PC-3 (cell line): ENCODE data around the gene MAST4. TPM values are rescaled to one million over a fixed set of nuclear protein-coding genes. Genes with fewer than 3 reads are reported as not detected.

Experiments
- ATAC-seq: fragments of 200-7000 bp; cut with Tn5 transposase; 2 replicates; pipeline ENCODE4 v1.9.1; 2020; ENCODE audit warnings: mild to moderate bottlenecking, moderate library complexity
- BruUV-seq: library from RNA; stranded (reverse); fragments of 400-500 nt; replicated peaks from 2 replicates; lab custom pipeline; 2021; lab: Mats Ljungman, UMichigan
- CTCF ChIA-PET: fragments of 300-600 bp; sonication (Branson Sonifier 250); formaldehyde crosslinking; loops from one replicate; lab custom pipeline; 2022; ENCODE audit warnings: antibody characterized with exemption; lab: Charles Lee
- POLR2A ChIA-PET: fragments of 300-600 bp; sonication (Branson Sonifier 250); formaldehyde crosslinking; loops from one replicate; lab custom pipeline; 2022; ENCODE audit warnings: antibody characterized with exemption; ENCODE audit not compliant: unreplicated experiment; lab: Charles Lee
- DNase-seq: peaks from one replicate; pipeline ENCODE4 v3.0.0-alpha.2; 2015
- H2AFZ ChIP-seq: fragments of 300-600 bp; sonication (generic); 2 replicates; pipeline ENCODE4 v1.6.0; 2016; ENCODE audit warnings: antibody characterized with exemption, low read length
- H3F3A ChIP-seq: fragments of 300-600 bp; sonication (generic); one replicate; pipeline ENCODE4 v1.6.0; 2017; ENCODE audit warnings: antibody characterized with exemption, low read length, control low read depth, mild to moderate bottlenecking; ENCODE audit not compliant: unreplicated experiment
- H3K27ac ChIP-seq: fragments of 300-600 bp; sonication (generic); 2 replicates; pipeline ENCODE4 v1.5.1; 2016; ENCODE audit warnings: mild to moderate bottlenecking, low read length
- H3K27me3 ChIP-seq: fragments of 300-600 bp; sonication (generic); 2 replicates; pipeline ENCODE4 v1.6.1; 2016; ENCODE audit warnings: low read length, mixed read lengths
- H3K36me3 ChIP-seq: fragments of 300-600 bp; sonication (generic); 2 replicates; pipeline ENCODE4 v1.6.1; 2016; ENCODE audit warnings: low read depth, mixed run types, low read length, mixed read lengths
- H3K4me1 ChIP-seq: fragments of 300-600 bp; sonication (generic); 2 replicates; pipeline ENCODE4 v1.5.1; 2016; ENCODE audit warnings: low read length; ENCODE audit not compliant: insufficient read depth
- H3K4me2 ChIP-seq: fragments of 300-600 bp; sonication (generic); 2 replicates; pipeline ENCODE4 v1.6.0; 2016; ENCODE audit warnings: low read length
- H3K4me3 ChIP-seq: fragments of 300-600 bp; sonication (generic); 2 replicates; pipeline ENCODE4 v1.5.1; 2016; ENCODE audit warnings: mild to moderate bottlenecking, low read length, mixed read lengths
- H3K79me2 ChIP-seq: fragments of 300-600 bp; sonication (generic); 2 replicates; pipeline ENCODE4 v1.6.1; 2017; ENCODE audit warnings: low read length, mixed read lengths
- H3K9ac ChIP-seq: fragments of 300-600 bp; sonication (generic); 2 replicates; pipeline ENCODE4 v1.6.0; 2016; ENCODE audit warnings: mild to moderate bottlenecking, low read length
- H3K9me2 ChIP-seq: fragments of 300-600 bp; sonication (generic); replicated peaks from 2 replicates; pipeline ENCODE4 v1.6.1; 2016; ENCODE audit warnings: mixed run types, low read length, mixed read lengths
- H3K9me3 ChIP-seq: fragments of 300-600 bp; sonication (generic); 2 replicates; pipeline ENCODE4 v1.6.1; 2016; ENCODE audit warnings: low read length, mixed read lengths
- H4K20me1 ChIP-seq: fragments of 300-600 bp; sonication (generic); 2 replicates; pipeline ENCODE4 v1.6.1; 2016; ENCODE audit warnings: low read length, mixed read lengths
- CTCF ChIP-seq: fragments of 300-600 bp; sonication (generic); conservative IDR thresholded peaks from 2 replicates; pipeline ENCODE4 v1.5.1; 2017; ENCODE audit warnings: antibody characterized with exemption, low read depth, mild to moderate bottlenecking, low read length
- EZH2 ChIP-seq: fragments of 300-600 bp; sonication (generic); IDR thresholded peaks from one replicate; pipeline ENCODE4 v1.6.1; 2017; ENCODE audit warnings: antibody characterized with exemption, mild to moderate bottlenecking, low read length; ENCODE audit not compliant: unreplicated experiment
- EZH2phosphoT487 ChIP-seq: fragments of 300-600 bp; sonication (generic); IDR thresholded peaks from 2 replicates; pipeline ENCODE4 v1.6.1; 2018; ENCODE audit warnings: mild to moderate bottlenecking, antibody characterized with exemption, low read length, borderline replicate concordance
- intact Hi-C: fragments of 100-400 bp; cut with micrococcal nuclease; formaldehyde crosslinking; loops from 2 replicates; pipeline ENCODE4 v1.9.0; 2023
- total RNA-seq: library from RNA; depleted of rRNA; stranded (reverse); fragments of >200 nt; gene quantifications from 2 replicates; pipeline ENCODE4 v1.2.3, GENCODE V29; 2014

The MAST4 gene
- total RNA-seq, 1 experiment from 2014 or later: 7.9 TPM

- H3K79me2 ChIP-seq: no peaks in the 10 kb centered on the region
- BruUV-seq: no TSS peak
- DNase-seq (no peak), ATAC-seq (no peak)
- CTCF ChIA-PET: no interaction called here
- no peak overlapping the region for H3K4me2 ChIP-seq
- TF ChIP-seq EZH2phosphoT487 (no peak), EZH2 (no peak), CTCF (no peak)
- H3K4me1 ChIP-seq: no peaks in the 10 kb centered on the region
- intact Hi-C loops: no loop called here
- H3K9me2 ChIP-seq: no peaks in the 10 kb centered on the region
- POLR2A ChIA-PET: no interaction called here
- H3K4me3 ChIP-seq: no peak overlapping the region
- no peaks in the 10 kb centered on the region for H3K9me3 ChIP-seq
- no peaks in the 10 kb centered on the region for H3F3A ChIP-seq
- no peak overlapping the region for H3K9ac ChIP-seq
- H3K36me3 ChIP-seq: no peaks in the 10 kb centered on the region
- no peaks in the 10 kb centered on the region for H4K20me1 ChIP-seq
- no peak overlapping the region for H3K27ac ChIP-seq
- no peaks in the 10 kb centered on the region for H3K27me3 ChIP-seq
- no peak overlapping the region for H2AFZ ChIP-seq
These were observed 41.8 kb downstream of the MAST4 start for GRCh38 chr5:66637994-66638393.

- Histone ChIP-seq H3K9ac (no peak overlapping the region), H2AFZ (no peak overlapping the region), H3K4me3 (no peak overlapping the region), H3K79me2 (no peaks in the 10 kb centered on the region), H4K20me1 (no peaks in the 10 kb centered on the region), H3K27me3 (no peaks in the 10 kb centered on the region), H3K36me3 (no peaks in the 10 kb centered on the region), H3K4me1 (no peaks in the 10 kb centered on the region), H3K4me2 (no peak overlapping the region), H3F3A (no peaks in the 10 kb centered on the region), H3K9me3 (no peaks in the 10 kb centered on the region), H3K9me2 (no peaks in the 10 kb centered on the region), H3K27ac (no peak overlapping the region)
- intact Hi-C loops: no loop called here
- CTCF ChIA-PET: no interaction called here
- no peak for ATAC-seq
- DNase-seq: no peak
- BruUV-seq: no TSS peak
- POLR2A ChIA-PET: no interaction called here
- no peak for TF ChIP-seq EZH2phosphoT487
- TF ChIP-seq EZH2: no peak
- no peak for TF ChIP-seq CTCF
These were observed 42.8 kb downstream of the MAST4 start for GRCh38 chr5:66639037-66639436.

GRCh38 chr5:66642538-66642937 is 46.3 kb downstream of the MAST4 start:
- intact Hi-C loops: no loop called here
- POLR2A ChIA-PET: no interaction called here
- no peaks in the 10 kb centered on the region for H3K9me2 ChIP-seq

More at GRCh38 chr5:66642538-66642937, 46.3 kb downstream of the MAST4 start:
- H3F3A ChIP-seq: no peaks in the 10 kb centered on the region
- no peak overlapping the region for H3K4me3 ChIP-seq
- H3K4me2 ChIP-seq: no peak overlapping the region
- H3K36me3 ChIP-seq: no peaks in the 10 kb centered on the region
- no peak for ATAC-seq
- H4K20me1 ChIP-seq: no peaks in the 10 kb centered on the region
- no peaks in the 10 kb centered on the region for H3K27me3 ChIP-seq
- H3K27ac ChIP-seq: no peak overlapping the region
- H3K4me1 ChIP-seq: no peaks in the 10 kb centered on the region
- no TSS peak for BruUV-seq
- H3K9me3 ChIP-seq: no peaks in the 10 kb centered on the region
- CTCF ChIA-PET: no interaction called here
- H3K79me2 ChIP-seq: no peaks in the 10 kb centered on the region
- no peak overlapping the region for H2AFZ ChIP-seq
- H3K9ac ChIP-seq: no peak overlapping the region
- no peak for DNase-seq
- no peak for TF ChIP-seq CTCF
- no peak for TF ChIP-seq EZH2
- TF ChIP-seq EZH2phosphoT487: no peak
